Upper lobe of left lung (tissue), 4 donors: ENCODE results near the gene MAGEA9.

Experiments
- CTCF ChIP-seq, 6 experiments: fragments of 450-650 bp in 4 of 6; fragments of 200-600 bp in 2 of 6; sonication (generic) in 2 of 6; IDR thresholded peaks; one replicate each; pipeline ENCODE4 v1.5.1; 2016 to 2019; ENCODE audit warnings: antibody characterized with exemption in 6 of 6
- EP300 ChIP-seq, 4 donors: sonication (generic); formaldehyde crosslinking; IDR thresholded peaks; one replicate each; pipeline ENCODE4 v1.5.1; 2017; ENCODE audit warnings: antibody characterized with exemption in 4 of 4, control low read depth in 2 of 4
- POLR2A ChIP-seq, 4 donors: fragments of 450-650 bp; IDR thresholded peaks; one replicate each; pipeline ENCODE4 v1.5.1; 2016 to 2017; ENCODE audit warnings: antibody characterized with exemption in 4 of 4, mild to moderate bottlenecking in 2 of 4
- POLR2AphosphoS5 ChIP-seq, 2 donors: sonication (generic); formaldehyde crosslinking; IDR thresholded peaks; one replicate each; pipeline ENCODE4 v1.5.1; 2017; ENCODE audit warnings: antibody characterized with exemption in 2 of 2

GRCh38 chrX:149799938-149800337 lies 18.2 kb downstream of the MAGEA9 start:
- TF ChIP-seq CTCF (IDR thresholded peaks at IDR 0.05) (no peak), POLR2AphosphoS5 (IDR thresholded peaks at IDR 0.05) (no peak), EP300 (IDR thresholded peaks at IDR 0.05) (no peak), POLR2A (IDR thresholded peaks at IDR 0.05) (no peak)
